ENCODE data around the gene PLET1. TPM values are rescaled to one million over a fixed set of nuclear protein-coding genes. Genes with fewer than 3 reads are reported as not detected.

Gene PLET1, protein sequence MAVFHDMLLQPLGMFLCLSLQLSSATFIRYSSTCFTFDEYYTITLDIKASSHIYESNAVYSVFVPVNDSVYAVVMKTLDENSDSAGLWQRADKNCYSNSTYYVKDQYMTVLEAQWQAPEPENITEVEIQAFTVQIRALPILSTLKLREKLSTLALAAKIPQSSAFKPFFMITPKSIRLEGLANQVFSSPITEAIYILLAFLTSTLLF
- not detected for total RNA-seq

DNA sequence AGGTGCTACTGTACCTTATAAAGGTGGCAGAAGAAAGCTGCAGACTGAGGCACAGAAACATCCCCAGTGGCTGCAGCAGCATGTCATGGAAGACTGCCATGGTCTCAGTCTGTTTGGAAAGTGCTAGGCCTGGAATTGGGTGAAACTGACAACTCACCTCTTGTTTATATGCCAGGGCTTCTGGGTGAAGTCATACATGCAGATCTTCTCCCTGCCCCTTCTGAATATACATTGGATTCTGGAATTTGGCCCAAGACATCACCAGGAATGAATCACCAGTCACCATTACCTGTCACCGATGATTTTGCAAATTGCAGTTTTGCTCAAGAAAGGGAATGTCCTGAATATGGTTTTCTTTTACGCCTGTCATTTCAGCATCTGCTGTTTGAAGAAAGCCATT, at the start of gene PLET1:
PLET1 (minus strand) TSS at position 371 of the 400 bp plus-strand sequence; CDS start at position 100, 271 bp downstream.

DNA sequence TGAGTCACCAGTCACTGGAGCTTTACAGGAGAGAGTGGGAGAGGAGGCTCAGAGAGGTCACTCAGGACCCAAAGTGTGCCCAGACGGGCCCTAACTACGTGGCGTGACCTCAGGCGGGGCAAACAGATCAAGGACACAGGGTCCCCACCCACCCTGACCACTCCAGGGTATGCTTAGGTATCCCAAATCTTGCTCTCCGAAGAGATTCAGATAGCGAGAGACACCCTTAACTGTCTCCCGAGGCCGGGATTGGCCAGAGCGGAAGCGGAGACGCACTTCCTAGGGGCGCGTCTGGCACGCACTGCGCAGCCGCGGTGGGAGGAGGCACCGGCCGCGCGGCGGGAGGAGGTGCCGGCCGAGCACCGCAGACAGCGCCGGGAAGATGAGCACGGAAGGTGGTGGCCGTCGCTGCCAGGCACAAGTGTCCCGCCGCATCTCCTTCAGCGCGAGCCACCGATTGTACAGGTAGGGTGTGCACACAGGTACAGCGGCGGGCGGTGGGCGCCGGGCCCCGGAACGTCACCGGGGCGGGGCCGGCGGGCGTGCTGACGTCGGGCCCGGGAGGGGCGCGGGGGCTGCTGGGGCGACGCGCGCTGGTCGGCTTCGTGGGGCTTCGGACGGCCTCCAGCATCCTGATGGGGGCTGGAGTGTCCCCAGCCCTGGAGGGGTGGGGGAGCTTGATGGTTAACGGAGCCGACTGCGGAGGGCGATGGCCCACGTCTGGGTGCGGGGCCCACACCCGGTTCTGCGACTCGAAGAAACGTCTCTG, 34.4 kb downstream of the PLET1 start, which contains the start of gene PTS:
PTS (plus strand) TSS at position 367 of the 769 bp plus-strand sequence; CDS start at position 383, 16 bp downstream.

Other genes starting within 250 kb of the PLET1 start
- gene DLAT, start 235.5 kb downstream of the PLET1 start, total RNA-seq = 10 to 100 TPM; 22.9 to 23.6 TPM
- gene PIH1D2, start 186.8 kb downstream of the PLET1 start, total RNA-seq = under 1 TPM; 0.17 to 0.28 TPM
- gene NKAPD1, start 186.6 kb downstream of the PLET1 start, total RNA-seq = 10 to 100 TPM; 23.8 to 24.1 TPM
- 10 to 100 TPM; 41.6 to 43.7 TPM for gene TIMM8B, start 174.1 kb downstream of the PLET1 start, total RNA-seq
- gene SDHD, start 174.0 kb downstream of the PLET1 start, total RNA-seq = 10 to 100 TPM; 77.0 to 78.7 TPM
- not detected for gene IL18, start 96.8 kb downstream of the PLET1 start, total RNA-seq
- gene TEX12, start 93.5 kb downstream of the PLET1 start, total RNA-seq = under 1 TPM; 0.33 to 0.51 TPM
- gene BCO2, start 85.3 kb downstream of the PLET1 start, total RNA-seq = 1 to 10 TPM; 1.6 to 1.9 TPM
- 10 to 100 TPM; 15.3 to 19.8 TPM for gene PTS, start 34.4 kb downstream of the PLET1 start, total RNA-seq